ENCODE results near the gene IKZF2.
A peak's percentile ranks its signal among the peaks of the same experiment; 100 is the strongest.

Gene IKZF2

DNA sequence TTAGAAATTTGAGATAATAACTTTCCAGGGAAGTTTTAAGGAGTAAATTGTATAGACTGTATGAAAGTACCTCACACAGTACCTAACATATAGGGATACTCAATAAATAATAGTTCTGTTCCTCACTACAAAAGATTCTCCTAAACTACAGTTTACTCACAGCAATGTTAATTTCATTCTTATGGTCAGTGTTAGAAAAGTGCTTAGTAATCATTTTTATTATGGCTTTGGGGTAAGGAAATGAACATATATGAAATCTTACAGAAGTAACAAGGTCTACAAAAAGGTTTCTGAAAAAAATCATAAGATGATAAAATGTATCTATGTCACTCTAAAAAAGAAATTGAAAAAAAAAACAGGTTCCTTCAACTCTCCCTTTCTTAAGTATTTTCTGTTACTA lies 67.2 kb downstream of the IKZF2 start:
- no peak for DNase-seq (ENCODE audit: low read depth in 2 of 2)
- no peak overlapping the region for H3K4me3 ChIP-seq (replicated peaks in 1 of 2; ENCODE audit: low read depth in 2 of 2, low read length in 2 of 2)
- TF ChIP-seq, protein P1, sequence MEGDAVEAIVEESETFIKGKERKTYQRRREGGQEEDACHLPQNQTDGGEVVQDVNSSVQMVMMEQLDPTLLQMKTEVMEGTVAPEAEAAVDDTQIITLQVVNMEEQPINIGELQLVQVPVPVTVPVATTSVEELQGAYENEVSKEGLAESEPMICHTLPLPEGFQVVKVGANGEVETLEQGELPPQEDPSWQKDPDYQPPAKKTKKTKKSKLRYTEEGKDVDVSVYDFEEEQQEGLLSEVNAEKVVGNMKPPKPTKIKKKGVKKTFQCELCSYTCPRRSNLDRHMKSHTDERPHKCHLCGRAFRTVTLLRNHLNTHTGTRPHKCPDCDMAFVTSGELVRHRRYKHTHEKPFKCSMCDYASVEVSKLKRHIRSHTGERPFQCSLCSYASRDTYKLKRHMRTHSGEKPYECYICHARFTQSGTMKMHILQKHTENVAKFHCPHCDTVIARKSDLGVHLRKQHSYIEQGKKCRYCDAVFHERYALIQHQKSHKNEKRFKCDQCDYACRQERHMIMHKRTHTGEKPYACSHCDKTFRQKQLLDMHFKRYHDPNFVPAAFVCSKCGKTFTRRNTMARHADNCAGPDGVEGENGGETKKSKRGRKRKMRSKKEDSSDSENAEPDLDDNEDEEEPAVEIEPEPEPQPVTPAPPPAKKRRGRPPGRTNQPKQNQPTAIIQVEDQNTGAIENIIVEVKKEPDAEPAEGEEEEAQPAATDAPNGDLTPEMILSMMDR (IDR thresholded peaks at IDR 0.05; ENCODE audit: low read depth, low read length): no peak

DNA sequence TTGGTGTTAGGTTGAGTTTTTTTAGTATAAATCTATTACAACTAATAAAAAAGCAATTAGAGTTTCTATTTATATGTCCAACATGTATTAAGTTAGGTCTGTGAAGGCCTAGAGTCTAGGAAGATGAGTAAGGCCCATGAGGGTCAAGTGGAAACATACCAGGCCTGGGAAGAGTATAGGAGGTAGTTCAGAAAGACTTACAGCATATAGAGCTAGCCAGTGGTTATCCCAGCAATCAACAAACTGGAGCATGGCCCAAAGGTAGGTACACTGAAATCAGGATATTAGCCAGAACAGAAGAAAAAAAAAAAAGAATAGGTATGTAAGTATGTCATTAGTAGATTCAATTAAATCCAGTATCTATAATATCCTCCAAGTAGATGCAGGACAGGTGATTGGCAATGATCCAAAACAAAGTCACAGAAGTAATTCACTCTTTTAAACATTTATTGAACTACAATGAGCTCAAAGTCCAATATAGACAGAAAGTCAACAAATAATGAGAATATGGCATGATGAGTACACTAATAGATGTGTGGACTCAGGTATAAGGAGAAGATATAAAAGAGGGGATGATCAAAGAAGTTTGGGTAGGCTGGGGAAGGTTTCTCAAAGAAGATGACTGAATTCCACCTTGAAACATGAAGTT lies 70.3 kb downstream of the IKZF2 start:
- TF ChIP-seq, protein P1 (IDR thresholded peaks at IDR 0.05; ENCODE audit: low read depth, low read length): no peak
- H3K4me3 ChIP-seq (replicated peaks in 1 of 2; ENCODE audit: low read depth in 2 of 2, low read length in 2 of 2): no peak overlapping the region
- DNase-seq (ENCODE audit: low read depth in 2 of 2): no peak

- TF ChIP-seq, protein P1 (IDR thresholded peaks at IDR 0.05; ENCODE audit: low read depth, low read length): no peak
- no peak overlapping the region for H3K4me3 ChIP-seq (replicated peaks in 1 of 2; ENCODE audit: low read depth in 2 of 2, low read length in 2 of 2)
- DNase-seq (ENCODE audit: low read depth in 2 of 2): no peak
These were observed 71.7 kb downstream of the IKZF2 start for GRCh38 chr2:213079756-213080155.

DNA sequence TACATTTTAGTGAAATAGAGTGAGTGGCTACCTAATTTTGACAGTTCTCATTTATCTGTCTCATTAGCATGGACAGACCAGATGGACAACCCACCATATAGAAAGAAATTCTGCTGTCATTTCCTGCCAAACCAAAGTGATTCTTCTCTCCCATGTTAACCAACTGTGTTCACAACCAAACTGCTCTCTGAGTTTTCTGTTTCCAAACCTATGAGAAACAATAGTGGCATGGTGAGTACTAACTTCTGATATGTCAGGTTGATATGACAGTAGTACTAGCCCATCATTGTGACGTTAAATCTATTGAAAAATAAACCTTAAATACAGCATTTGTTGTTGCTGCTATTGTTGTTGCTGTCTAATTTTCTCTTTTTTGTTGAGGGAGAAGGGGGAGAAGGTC lies 72.7 kb downstream of the IKZF2 start:
- TF ChIP-seq, protein P1 (IDR thresholded peaks at IDR 0.05; ENCODE audit: low read depth, low read length): no peak
- no peak for DNase-seq (ENCODE audit: low read depth in 2 of 2)
- no peak overlapping the region for H3K4me3 ChIP-seq (replicated peaks in 1 of 2; ENCODE audit: low read depth in 2 of 2, low read length in 2 of 2)

GRCh38 chr2:213069531-213069930 lies 81.9 kb downstream of the IKZF2 start:
- DNase-seq (ENCODE audit: low read depth in 2 of 2): peak in 1 of 2 donors; percentile 20
- TF ChIP-seq, protein P1 (IDR thresholded peaks at IDR 0.05; ENCODE audit: low read depth, low read length): no peak
- H3K4me3 ChIP-seq (replicated peaks in 1 of 2; ENCODE audit: low read depth in 2 of 2, low read length in 2 of 2): no peak overlapping the region

GRCh38 chr2:213068676-213069359 lies 82.6 kb downstream of the IKZF2 start:
- H3K4me3 ChIP-seq (replicated peaks in 1 of 2; ENCODE audit: low read depth in 2 of 2, low read length in 2 of 2): no peak overlapping the region
- TF ChIP-seq, protein P1 (IDR thresholded peaks at IDR 0.05; ENCODE audit: low read depth, low read length): no peak
- peak; percentile 10 to 13 for DNase-seq (ENCODE audit: low read depth in 2 of 2)
